Esophagus squamous epithelium (tissue), 5 donors: Measurements from ENCODE around the gene CYP4F2. TPM values are rescaled to one million over a fixed set of nuclear protein-coding genes. Genes with fewer than 3 reads are reported as not detected.
"Not testable (repeated sequence)": the region's sequence is repeated elsewhere in the genome, so short reads cannot be mapped to it uniquely, and the experiment has no call there.

Source experiments
- DNase-seq: peaks from one replicate; lab custom pipeline; 2025; lab: John Stamatoyannopoulos, UW
- H3K27ac ChIP-seq, 4 donors: fragments of 200-600 bp; sonication (generic); one replicate each; pipeline ENCODE4 v1.5.1; 2016 to 2019; ENCODE audit warnings: mild to moderate bottlenecking in 1 of 4
- H3K27me3 ChIP-seq, 4 donors: fragments of 200-600 bp; sonication (generic); 1 replicate in 3 of 4; 2 replicates in 1 of 4; pipeline versions ENCODE4 v1.5.1 to v1.6.0; 2017 to 2021; ENCODE audit warnings: antibody characterized with exemption in 1 of 4
- H3K36me3 ChIP-seq, 3 donors: fragments of 200-600 bp; sonication (generic); one replicate each; pipeline ENCODE4 v1.5.1; 2016 to 2019
- H3K4me1 ChIP-seq, 3 donors: fragments of 200-600 bp; sonication (generic); one replicate each; pipeline ENCODE4 v1.5.1; 2017 to 2019
- H3K4me3 ChIP-seq, 4 donors: fragments of 200-600 bp; sonication (generic); 1 replicate in 3 of 4; 2 replicates in 1 of 4; pipeline ENCODE4 v1.5.1; 2016 to 2019; ENCODE audit warnings: mild to moderate bottlenecking in 2 of 4, moderate library complexity in 1 of 4
- H3K9me3 ChIP-seq, 3 donors: fragments of 200-600 bp; sonication (generic); one replicate each; pipeline ENCODE4 v1.5.1; 2016 to 2019
- CTCF ChIP-seq, 6 experiments: fragments of 450-650 bp in 4 of 6; fragments of 200-600 bp in 2 of 6; sonication (generic) in 2 of 6; IDR thresholded peaks; one replicate each; pipeline ENCODE4 v1.5.1; 2016 to 2019; ENCODE audit warnings: antibody characterized with exemption in 6 of 6, mild to moderate bottlenecking in 4 of 6, moderate library complexity in 4 of 6
- POLR2A ChIP-seq, 4 donors: fragments of 450-650 bp; IDR thresholded peaks; one replicate each; pipeline ENCODE4 v1.6.1; 2017; ENCODE audit warnings: antibody characterized with exemption in 4 of 4, mild to moderate bottlenecking in 4 of 4, moderate library complexity in 3 of 4
- WGBS, 2 donors: methylation state at CpG; one replicate each; pipeline ENCODE4 v1.1.5; 2018; 5-methylcytosine and 5-hydroxymethylcytosine counted together
- intact Hi-C: fragments of 100-400 bp; cut with DNase I; formaldehyde crosslinking; loops from one replicate; pipeline ENCODE4 v1.15.0; 2022
- total RNA-seq, 4 donors: library from RNA; depleted of rRNA; stranded (reverse); fragments of >200 nt; gene quantifications; one replicate each; pipeline ENCODE4 v1.1.0, GENCODE V29; 2016
- donor health status: DM: yes; HTN: yes; CAD: no.

The CYP4F2 gene
- total RNA-seq, 4 donors from 2014 or later, result 0.19 TPM; not detected in 3

GRCh38 chr19:15837221-15837731 lies 60.6 kb downstream of the CYP4F2 start:
- no peak for DNase-seq
- intact Hi-C loops, result no loop called here
- no peaks in the 10 kb centered on the region for H3K36me3 ChIP-seq
- H3K9me3 ChIP-seq, result no peaks in the 10 kb centered on the region
- H3K4me1 ChIP-seq, result peaks cover 0 to 29% (median 3%) of the 10 kb centered on the region in 3 donors
- H3K27ac ChIP-seq, result peak overlapping the region; percentile 99 to 100 (median 100)
- peak overlapping the region; percentile 75 to 91 (median 83) for H3K4me3 ChIP-seq
- H3K27me3 ChIP-seq, result no peaks in the 10 kb centered on the region
- WGBS, 2 donors, result 0 to 4% methylated on average over 9 of the region's 9 CpGs
- TF ChIP-seq CTCF (IDR thresholded peaks at IDR 0.05) (no peak), POLR2A (IDR thresholded peaks at IDR 0.05) (no peak)

GRCh38 chr19:15836330-15837220 lies 61.3 kb downstream of the CYP4F2 start:
- peak; percentile 91 for DNase-seq
- no peaks in the 10 kb centered on the region for H3K27me3 ChIP-seq
- 1 to 2% methylated on average over 21 to 30 of the region's 65 CpGs for WGBS, 2 donors
- peak overlapping the region; percentile 99 to 100 (median 100) for H3K27ac ChIP-seq
- no peaks in the 10 kb centered on the region for H3K9me3 ChIP-seq
- TF ChIP-seq CTCF (IDR thresholded peaks at IDR 0.05), result no peak
- peak in 2 of 4 donors; percentile 92 to 94 for TF ChIP-seq POLR2A (IDR thresholded peaks at IDR 0.05)
- intact Hi-C loops, result no loop called here
- H3K36me3 ChIP-seq, result no peaks in the 10 kb centered on the region
- peaks cover 0 to 29% (median 3%) of the 10 kb centered on the region in 3 donors for H3K4me1 ChIP-seq
- peak overlapping the region; percentile 75 to 91 (median 83) for H3K4me3 ChIP-seq

- H3K9me3 ChIP-seq, intact Hi-C loops, H3K36me3 ChIP-seq, H3K27me3 ChIP-seq, DNase-seq: not testable (repeated sequence)
- peaks cover 0 to 29% (median 3%) of the 10 kb centered on the region in 3 donors for H3K4me1 ChIP-seq
- H3K27ac ChIP-seq, result peak overlapping the region; percentile 99 to 100 (median 100)
- WGBS, 2 donors, result 25 to 26% methylated on average over 11 of the region's 11 CpGs
- peak overlapping the region; percentile 75 to 91 (median 83) for H3K4me3 ChIP-seq
Measured at GRCh38 chr19:15835565-15836329, 62.1 kb downstream of the CYP4F2 start.

- DNase-seq, H3K27ac ChIP-seq, H3K4me3 ChIP-seq, H3K36me3 ChIP-seq, intact Hi-C loops, H3K9me3 ChIP-seq, H3K27me3 ChIP-seq: not testable (repeated sequence)
- peaks cover 0 to 29% (median 3%) of the 10 kb centered on the region in 3 donors for H3K4me1 ChIP-seq
- 96% methylated on average over 3 of the region's 3 CpGs; no CpG with 5 or more reads in 1 of the 2 donors for WGBS, 2 donors
Measured at GRCh38 chr19:15834232-15834631, 63.6 kb downstream of the CYP4F2 start.

GRCh38 chr19:15831626-15832025 lies 66.2 kb downstream of the CYP4F2 start:
- intact Hi-C loops, result no loop called here
- Histone ChIP-seq H3K4me3 (no peak overlapping the region), H3K27me3 (peaks cover 0 to 21% (median 0%) of the 10 kb centered on the region in 4 donors), H3K36me3 (no peaks in the 10 kb centered on the region), H3K4me1 (peaks cover 0 to 28% (median 3%) of the 10 kb centered on the region in 3 donors), H3K27ac (no peak overlapping the region), H3K9me3 (no peaks in the 10 kb centered on the region)
- WGBS, 2 donors, result 81 to 84% methylated on average over 5 of the region's 5 CpGs
- no peak for TF ChIP-seq POLR2A (IDR thresholded peaks at IDR 0.05)
- TF ChIP-seq CTCF (IDR thresholded peaks at IDR 0.05), result no peak
- DNase-seq, result no peak
